LNCAP (cell line): ENCODE results near the gene TUBGCP5.

Experiments
- CTCF ChIP-seq: fragments of 450-650 bp; IDR thresholded peaks from 2 replicates; pipeline ENCODE4 v1.5.1; 2017; ENCODE audit warnings: mild to moderate bottlenecking

The TUBGCP5 gene

GRCh38 chr15:22951381-22952280 lies 87.7 kb downstream of the TUBGCP5 start:
- TF ChIP-seq CTCF: no peak

- TF ChIP-seq CTCF: no peak
Measured at GRCh38 chr15:22951031-22951380, 88.4 kb downstream of the TUBGCP5 start.

- TF ChIP-seq CTCF: no peak
Measured at GRCh38 chr15:22950256-22950990, 88.9 kb downstream of the TUBGCP5 start.
